ENCODE data around the gene VASN. TPM values are rescaled to one million over a fixed set of nuclear protein-coding genes. Genes with fewer than 3 reads are reported as not detected.

Gene VASN
- total and polyA plus RNA-seq, 10 of the 15 experiments (the other 5 are each of a cell fraction or from before 2014, with no cell fraction given) = 0.02 to 0.19 (median 0.14) TPM; not detected in 6

DNA sequence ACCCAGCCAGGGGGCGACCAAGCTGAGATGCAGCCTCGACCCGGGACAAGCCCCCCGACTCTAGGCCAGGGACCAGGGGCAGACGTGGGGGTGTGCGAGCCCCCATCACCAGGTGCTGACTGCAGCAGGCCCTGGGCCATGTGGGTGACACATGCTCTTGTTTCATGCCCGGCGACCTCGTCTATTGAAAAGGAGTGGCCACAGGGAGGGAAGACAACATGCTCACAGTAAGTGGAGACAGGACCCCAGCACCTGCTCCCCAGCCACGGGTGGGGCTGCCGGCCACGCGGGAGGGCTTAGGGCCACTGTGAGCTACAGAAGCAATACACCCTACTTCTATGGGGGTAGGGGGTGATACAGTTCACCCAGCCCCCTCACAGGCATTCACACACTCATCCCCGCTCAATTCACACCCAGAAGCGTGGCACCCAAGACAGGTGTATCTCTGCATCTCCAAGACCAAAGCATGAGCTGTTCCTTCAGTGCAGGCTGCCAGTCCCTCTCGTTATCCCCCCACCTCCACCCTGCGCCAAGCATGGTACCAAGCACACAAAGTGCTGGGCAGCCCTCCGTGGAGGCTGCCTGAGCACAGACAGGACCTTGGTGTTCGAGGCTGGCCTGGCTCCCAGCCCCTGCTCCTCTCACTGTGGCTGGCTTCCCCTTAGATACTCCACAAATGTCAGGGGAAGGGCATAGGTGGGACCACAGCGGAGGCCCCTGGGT is 13.6 kb downstream of the VASN start:
- Histone ChIP-seq H3K4me1 (ENCODE audit: control insufficient read depth, insufficient read depth, low read length) (no peaks in the 10 kb centered on the region), H3K9me3 (replicated peaks; ENCODE audit: control insufficient read depth, insufficient read depth, low read length) (no peaks in the 10 kb centered on the region), H3K27ac (ENCODE audit: control insufficient read depth, insufficient read depth) (no peak overlapping the region), H3K4me2 (ENCODE audit: control insufficient read depth, insufficient read depth) (no peak overlapping the region), H2AFZ (ENCODE audit: control insufficient read depth, low read depth, low read length) (no peak overlapping the region), H3K9ac (ENCODE audit: control insufficient read depth, insufficient read depth, low read length) (no peak overlapping the region), H3K36me3 (ENCODE audit: control insufficient read depth in 2 of 2, insufficient read depth in 2 of 2, low read length in 1 of 2) (peaks cover 5 to 27% of the 10 kb centered on the region in 2 experiments; a peak in 3 of 4 replicates), H3K4me3 (no peak overlapping the region), H3K79me2 (ENCODE audit: control insufficient read depth, insufficient read depth, low read length) (no peaks in the 10 kb centered on the region), H3K27me3 (replicated peaks in 1 of 2; ENCODE audit: control insufficient read depth in 2 of 2, insufficient read depth in 2 of 2, low read length in 1 of 2) (no peaks in the 10 kb centered on the region), H4K20me1 (ENCODE audit: control insufficient read depth, insufficient read depth) (no peaks in the 10 kb centered on the region)
- ChIA-PET POLR2A (no interaction called here), RAD21 (ENCODE audit: unreplicated experiment) (no interaction called here), SMC1A (ENCODE audit: uncharacterized antibody, unreplicated experiment) (interaction anchor here (0.6 kb wide), 1 partner anchor 503 kb away, joined by 3 read pairs; no protein-coding TSS in a partner anchor), CTCF (interaction anchor here (1.6 kb wide), 1 partner anchor 17 kb away, joined by 7 read pairs; no protein-coding TSS in a partner anchor)
- DNase-seq (ENCODE audit: low read depth, low spot score) = no peak
- ATAC-seq = no peak
- FAIRE-seq = no peak
- intact Hi-C loops (cut with micrococcal nuclease; ENCODE audit: unreplicated experiment) = no loop called here
- BruUV-seq (replicated peaks) = no TSS peak
- no peak for TF ChIP-seq ZNF207 (IDR thresholded peaks at IDR 0.05; ENCODE audit: borderline replicate concordance)
- TF ChIP-seq, protein P1, sequence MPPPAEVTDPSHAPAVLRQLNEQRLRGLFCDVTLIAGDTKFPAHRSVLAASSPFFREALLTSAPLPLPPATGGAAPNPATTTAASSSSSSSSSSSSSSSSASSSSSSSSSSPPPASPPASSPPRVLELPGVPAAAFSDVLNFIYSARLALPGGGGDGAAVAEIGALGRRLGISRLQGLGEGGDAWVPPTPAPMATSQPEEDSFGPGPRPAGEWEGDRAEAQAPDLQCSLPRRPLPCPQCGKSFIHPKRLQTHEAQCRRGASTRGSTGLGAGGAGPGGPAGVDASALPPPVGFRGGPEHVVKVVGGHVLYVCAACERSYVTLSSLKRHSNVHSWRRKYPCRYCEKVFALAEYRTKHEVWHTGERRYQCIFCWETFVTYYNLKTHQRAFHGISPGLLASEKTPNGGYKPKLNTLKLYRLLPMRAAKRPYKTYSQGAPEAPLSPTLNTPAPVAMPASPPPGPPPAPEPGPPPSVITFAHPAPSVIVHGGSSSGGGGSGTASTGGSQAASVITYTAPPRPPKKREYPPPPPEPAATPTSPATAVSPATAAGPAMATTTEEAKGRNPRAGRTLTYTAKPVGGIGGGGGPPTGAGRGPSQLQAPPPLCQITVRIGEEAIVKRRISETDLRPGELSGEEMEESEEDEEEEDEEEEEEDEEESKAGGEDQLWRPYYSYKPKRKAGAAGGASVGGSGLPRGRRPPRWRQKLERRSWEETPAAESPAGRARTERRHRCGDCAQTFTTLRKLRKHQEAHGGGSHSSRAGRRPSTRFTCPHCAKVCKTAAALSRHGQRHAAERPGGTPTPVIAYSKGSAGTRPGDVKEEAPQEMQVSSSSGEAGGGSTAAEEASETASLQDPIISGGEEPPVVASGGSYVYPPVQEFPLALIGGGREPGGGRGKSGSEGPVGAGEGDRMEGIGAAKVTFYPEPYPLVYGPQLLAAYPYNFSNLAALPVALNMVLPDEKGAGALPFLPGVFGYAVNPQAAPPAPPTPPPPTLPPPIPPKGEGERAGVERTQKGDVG (CRISPR knock-in tag; IDR thresholded peaks at IDR 0.05) = no peak
- no peak for TF ChIP-seq BACH1 (IDR thresholded peaks at IDR 0.05; ENCODE audit: borderline replicate concordance)
- TF ChIP-seq BRCA1 (IDR thresholded peaks at IDR 0.05; ENCODE audit: low read depth, low read length) = no peak
- TF ChIP-seq WRNIP1 (IDR thresholded peaks at IDR 0.05; ENCODE audit: borderline replicate concordance, low read depth, low read length) = no peak
- no peak for TF ChIP-seq ZNF217 (IDR thresholded peaks at IDR 0.05)
- no peak for TF ChIP-seq NFYA (IDR thresholded peaks at IDR 0.05; ENCODE audit: borderline replicate concordance, low read depth, low read length)
- TF ChIP-seq TCF7 (IDR thresholded peaks at IDR 0.05; ENCODE audit: borderline replicate concordance) = no peak
- no peak for TF ChIP-seq JUNB (IDR thresholded peaks at IDR 0.05)
- TF ChIP-seq KAT2A (conservative IDR thresholded peaks at IDR 0.05; ENCODE audit: control insufficient read depth, low read depth, low read length) = no peak
- no peak for TF ChIP-seq GABPA (IDR thresholded peaks at IDR 0.05; ENCODE audit: low read depth)
- TF ChIP-seq ZNF274 (IDR thresholded peaks at IDR 0.05; ENCODE audit: insufficient read depth, insufficient read length) = no peak
- TF ChIP-seq, protein P2, sequence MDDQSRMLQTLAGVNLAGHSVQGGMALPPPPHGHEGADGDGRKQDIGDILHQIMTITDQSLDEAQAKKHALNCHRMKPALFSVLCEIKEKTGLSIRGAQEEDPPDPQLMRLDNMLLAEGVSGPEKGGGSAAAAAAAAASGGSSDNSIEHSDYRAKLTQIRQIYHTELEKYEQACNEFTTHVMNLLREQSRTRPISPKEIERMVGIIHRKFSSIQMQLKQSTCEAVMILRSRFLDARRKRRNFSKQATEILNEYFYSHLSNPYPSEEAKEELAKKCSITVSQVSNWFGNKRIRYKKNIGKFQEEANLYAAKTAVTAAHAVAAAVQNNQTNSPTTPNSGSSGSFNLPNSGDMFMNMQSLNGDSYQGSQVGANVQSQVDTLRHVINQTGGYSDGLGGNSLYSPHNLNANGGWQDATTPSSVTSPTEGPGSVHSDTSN (IDR thresholded peaks at IDR 0.05; ENCODE audit: insufficient replicate concordance, low read depth, low read length) = no peak
- TF ChIP-seq POLR2A (IDR thresholded peaks at IDR 0.05; ENCODE audit: low read depth, low read length) = no peak
- TF ChIP-seq, protein P3, sequence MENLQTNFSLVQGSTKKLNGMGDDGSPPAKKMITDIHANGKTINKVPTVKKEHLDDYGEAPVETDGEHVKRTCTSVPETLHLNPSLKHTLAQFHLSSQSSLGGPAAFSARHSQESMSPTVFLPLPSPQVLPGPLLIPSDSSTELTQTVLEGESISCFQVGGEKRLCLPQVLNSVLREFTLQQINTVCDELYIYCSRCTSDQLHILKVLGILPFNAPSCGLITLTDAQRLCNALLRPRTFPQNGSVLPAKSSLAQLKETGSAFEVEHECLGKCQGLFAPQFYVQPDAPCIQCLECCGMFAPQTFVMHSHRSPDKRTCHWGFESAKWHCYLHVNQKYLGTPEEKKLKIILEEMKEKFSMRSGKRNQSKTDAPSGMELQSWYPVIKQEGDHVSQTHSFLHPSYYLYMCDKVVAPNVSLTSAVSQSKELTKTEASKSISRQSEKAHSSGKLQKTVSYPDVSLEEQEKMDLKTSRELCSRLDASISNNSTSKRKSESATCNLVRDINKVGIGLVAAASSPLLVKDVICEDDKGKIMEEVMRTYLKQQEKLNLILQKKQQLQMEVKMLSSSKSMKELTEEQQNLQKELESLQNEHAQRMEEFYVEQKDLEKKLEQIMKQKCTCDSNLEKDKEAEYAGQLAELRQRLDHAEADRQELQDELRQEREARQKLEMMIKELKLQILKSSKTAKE (IDR thresholded peaks at IDR 0.05; ENCODE audit: low read depth, poor library complexity, severe bottlenecking) = no peak
- TF ChIP-seq RCOR1 (conservative IDR thresholded peaks at IDR 0.05; ENCODE audit: low read depth, low read length) = no peak
- no peak for TF ChIP-seq KDM1A (IDR thresholded peaks at IDR 0.05; ENCODE audit: borderline replicate concordance)
- in situ Hi-C loops (cut with MboI) = no loop called here
- WGBS (ENCODE audit: insufficient coverage, insufficient replicate concordance, low lambda C conversion rate, missing lambda C conversion rate) = 98% methylated on average over 19 of the region's 20 CpGs

Data from GM12878 (cell line).